Stimulated activated CD4-positive, alpha-beta T cell treated with anti-CD3 and anti-CD28 coated beads, Interleukin-12 subunit alpha, Interleukin-12 subunit beta, amount 100 ng/mL, for 48 hours (primary cell): ENCODE results near the gene PPP1R15A.
"Not testable (repeated sequence)": the region's sequence is repeated elsewhere in the genome, so short reads cannot be mapped to it uniquely, and the experiment has no call there.

Experiments
- DNase-seq, 3 donors: peaks; one replicate each; pipeline ENCODE4 v3.0.0-alpha.2; 2020; ENCODE audit warnings: low read depth in 2 of 3, low spot score in 1 of 3

Gene PPP1R15A

GRCh38 chr19:48910803-48911202 lies 38.6 kb downstream of the PPP1R15A start:
- DNase-seq = no peak

- no peak for DNase-seq
Measured at GRCh38 chr19:48913114-48913889, 41.1 kb downstream of the PPP1R15A start.

- DNase-seq = no peak
Measured at GRCh38 chr19:48914181-48914580, 42.0 kb downstream of the PPP1R15A start.

- no peak for DNase-seq
Measured at GRCh38 chr19:48915757-48916156, 43.5 kb downstream of the PPP1R15A start.

GRCh38 chr19:48918071-48918470 lies 45.9 kb downstream of the PPP1R15A start:
- no peak for DNase-seq

GRCh38 chr19:48918801-48919247 lies 46.6 kb downstream of the PPP1R15A start:
- no peak for DNase-seq

GRCh38 chr19:48919271-48919670 lies 47.0 kb downstream of the PPP1R15A start:
- not testable (repeated sequence) for DNase-seq

GRCh38 chr19:48920949-48921348 lies 48.7 kb downstream of the PPP1R15A start:
- no peak for DNase-seq

GRCh38 chr19:48921721-48922500 lies 49.7 kb downstream of the PPP1R15A start:
- DNase-seq = no peak

- no peak for DNase-seq
Measured at GRCh38 chr19:48922548-48923490, 50.6 kb downstream of the PPP1R15A start.

GRCh38 chr19:48925240-48925843 lies 53.1 kb downstream of the PPP1R15A start:
- DNase-seq = no peak
